ENCODE results near the gene LNP1. TPM values are rescaled to one million over a fixed set of nuclear protein-coding genes. Genes with fewer than 3 reads are reported as not detected.
A peak's percentile ranks its signal among the peaks of the same experiment; 100 is the strongest.

The LNP1 gene
- total and polyA plus RNA-seq, 2 of the 13 experiments (the other 11 are each of a cell fraction or from before 2014, with no cell fraction given): 3.6 to 7.0 TPM

GRCh38 chr3:100400780-100401673, at the start of gene LNP1, which contains the start of gene TOMM70 (continued):
- peak; percentile 57 for TF ChIP-seq IRF2 (CRISPR knock-in tag; IDR thresholded peaks at IDR 0.05)
- TF ChIP-seq GTF3A (CRISPR knock-in tag; conservative IDR thresholded peaks at IDR 0.05): 0 out of 2 replicates have a peak, but pooled peaks have one; percentile 46
- peak; percentile 4 for TF ChIP-seq EED (CRISPR knock-in tag; IDR thresholded peaks at IDR 0.05)
- peak; percentile 51 for TF ChIP-seq HOXA3 (CRISPR knock-in tag; IDR thresholded peaks at IDR 0.05)
- no peak for TF ChIP-seq IKZF4 (CRISPR knock-in tag; IDR thresholded peaks at IDR 0.05; ENCODE audit: borderline replicate concordance, low read depth, not compliant biosample characterization)
- peak; percentile 75 for TF ChIP-seq GATA4 (IDR thresholded peaks at IDR 0.05; ENCODE audit: borderline replicate concordance, low read depth)
- TF ChIP-seq, protein P1, sequence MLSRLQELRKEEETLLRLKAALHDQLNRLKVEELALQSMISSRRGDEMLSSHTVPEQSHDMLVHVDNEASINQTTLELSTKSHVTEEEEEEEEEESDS (CRISPR knock-in tag; IDR thresholded peaks at IDR 0.05; ENCODE audit: borderline replicate concordance): peak; percentile 76; the same call in 1 of the 2 replicates
- TF ChIP-seq ZBTB42 (CRISPR knock-in tag; IDR thresholded peaks at IDR 0.05): no peak
- TF ChIP-seq RAD21 (CRISPR knock-in tag; IDR thresholded peaks at IDR 0.05): peak; percentile 15; the same call in 1 of the 2 replicates
- TF ChIP-seq ZNF687 (CRISPR knock-in tag; IDR thresholded peaks at IDR 0.05): peak; percentile 97
- TF ChIP-seq SATB2 (CRISPR knock-in tag; IDR thresholded peaks at IDR 0.05): no peak
- 0 out of 2 replicates have a peak, but pooled peaks have one; percentile 12 for TF ChIP-seq ZNF740 (CRISPR knock-in tag; IDR thresholded peaks at IDR 0.05)
- TF ChIP-seq MYC (CRISPR knock-in tag; IDR thresholded peaks at IDR 0.05; ENCODE audit: borderline replicate concordance): peak; percentile 92
- TF ChIP-seq, protein P2, sequence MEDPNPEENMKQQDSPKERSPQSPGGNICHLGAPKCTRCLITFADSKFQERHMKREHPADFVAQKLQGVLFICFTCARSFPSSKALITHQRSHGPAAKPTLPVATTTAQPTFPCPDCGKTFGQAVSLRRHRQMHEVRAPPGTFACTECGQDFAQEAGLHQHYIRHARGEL (CRISPR knock-in tag; IDR thresholded peaks at IDR 0.05): no peak
- TF ChIP-seq GABPA (IDR thresholded peaks at IDR 0.05; ENCODE audit: low read depth, low read length): peak; percentile 87
- TF ChIP-seq GABPA (CRISPR knock-in tag; IDR thresholded peaks at IDR 0.05; ENCODE audit: low read depth): peak; percentile 98
- no peak for TF ChIP-seq ZNF672 (CRISPR knock-in tag; IDR thresholded peaks at IDR 0.05)
- TF ChIP-seq RBFOX2 (IDR thresholded peaks at IDR 0.05; ENCODE audit: low read depth, low read length): peak; percentile 74
- TF ChIP-seq ASH2L (IDR thresholded peaks at IDR 0.05; ENCODE audit: insufficient read length, low read depth, low read length): peak; percentile 96
- no peak for TF ChIP-seq ATM (IDR thresholded peaks at IDR 0.05; ENCODE audit: borderline replicate concordance)
- peak; percentile 56 for TF ChIP-seq REPIN1 (CRISPR knock-in tag; IDR thresholded peaks at IDR 0.05; ENCODE audit: borderline replicate concordance, low read depth)
- no peak for TF ChIP-seq ZNF460 (CRISPR knock-in tag; IDR thresholded peaks at IDR 0.05; ENCODE audit: borderline replicate concordance)
- TF ChIP-seq ATF7-NPFF (CRISPR knock-in tag; IDR thresholded peaks at IDR 0.05; ENCODE audit: low read depth): peak; percentile 38; the same call in 1 of the 2 replicates
- TF ChIP-seq ZNF343 (CRISPR knock-in tag; IDR thresholded peaks at IDR 0.05): 0 out of 2 replicates have a peak, but pooled peaks have one; percentile 55
